Esophagus muscularis mucosa (tissue), 4 donors: ENCODE results near the gene PDSS2.
"Not testable (repeated sequence)": the region's sequence is repeated elsewhere in the genome, so short reads cannot be mapped to it uniquely, and the experiment has no call there.

Source experiments
- CTCF ChIP-seq, 3 experiments: fragments of 200-600 bp in 2 of 3; fragments of 450-650 bp in 1 of 3; sonication (generic) in 2 of 3; IDR thresholded peaks; one replicate each; pipeline ENCODE4 v1.5.1; 2017 to 2019; ENCODE audit warnings: antibody characterized with exemption in 3 of 3, mild to moderate bottlenecking in 2 of 3, moderate library complexity in 1 of 3
- EP300 ChIP-seq: sonication (generic); formaldehyde crosslinking; IDR thresholded peaks from one replicate; pipeline ENCODE4 v1.6.1; 2017; ENCODE audit warnings: antibody characterized with exemption
- POLR2AphosphoS5 ChIP-seq, 2 donors: sonication (generic); formaldehyde crosslinking; IDR thresholded peaks; one replicate each; pipeline ENCODE4 v1.6.1; 2017; ENCODE audit warnings: antibody characterized with exemption in 2 of 2

- TF ChIP-seq POLR2AphosphoS5 (IDR thresholded peaks at IDR 0.05); CTCF (IDR thresholded peaks at IDR 0.05); EP300: not testable (repeated sequence)
Observed at GRCh38 chr6:107475826-107476225, 16.5 kb upstream of the PDSS2 start.
